Effector CD8-positive, alpha-beta T cell (primary cell): ENCODE measurements around the gene EDDM3A.
A peak's percentile ranks its signal among the peaks of the same experiment; 100 is the strongest.
"Not testable (repeated sequence)": the region's sequence is repeated elsewhere in the genome, so short reads cannot be mapped to it uniquely, and the experiment has no call there.

ENCODE experiments used
- DNase-seq: peaks from one replicate; lab custom pipeline; 2025; lab: John Stamatoyannopoulos, UW
- total RNA-seq, 4 experiments: gene quantifications; one replicate each; lab custom pipeline; 2026; lab: John Stamatoyannopoulos, UW

Gene EDDM3A
- 0 reads per million in 4 experiments for total RNA-seq

- DNase-seq = no peak
These were observed at the start of gene EDDM3A for GRCh38 chr14:20745571-20746358. EDDM3A (plus strand) TSS chr14:20745887; CDS start chr14:20747581, 1,694 bp downstream.

- DNase-seq = no peak
These were observed 48.9 kb upstream of the EDDM3A start for GRCh38 chr14:20696764-20697163.

- peak; percentile 38 for DNase-seq
These were observed 48.2 kb upstream of the EDDM3A start for GRCh38 chr14:20697273-20698017.

- DNase-seq = no peak
These were observed 47.7 kb upstream of the EDDM3A start for GRCh38 chr14:20698018-20698329.

- DNase-seq = no peak
These were observed 46.8 kb upstream of the EDDM3A start for GRCh38 chr14:20698934-20699333.

GRCh38 chr14:20699931-20700330, 45.8 kb upstream of the EDDM3A start:
- no peak for DNase-seq

GRCh38 chr14:20700965-20701364, 44.7 kb upstream of the EDDM3A start:
- DNase-seq = not testable (repeated sequence)

- no peak for DNase-seq
These were observed 38.9 kb upstream of the EDDM3A start for GRCh38 chr14:20706657-20707355.

- no peak for DNase-seq
These were observed 38.1 kb upstream of the EDDM3A start for GRCh38 chr14:20707622-20708021.

GRCh38 chr14:20711261-20711660, 34.4 kb upstream of the EDDM3A start:
- no peak for DNase-seq

GRCh38 chr14:20711685-20712084, 34.0 kb upstream of the EDDM3A start:
- no peak for DNase-seq

GRCh38 chr14:20712904-20713303, 32.8 kb upstream of the EDDM3A start:
- no peak for DNase-seq

GRCh38 chr14:20714593-20715250, 31.0 kb upstream of the EDDM3A start:
- DNase-seq = no peak

- no peak for DNase-seq
These were observed 25.9 kb upstream of the EDDM3A start for GRCh38 chr14:20719777-20720176.

GRCh38 chr14:20720741-20721140, 24.9 kb upstream of the EDDM3A start:
- DNase-seq = no peak

GRCh38 chr14:20722016-20722415, 23.7 kb upstream of the EDDM3A start:
- DNase-seq = no peak

GRCh38 chr14:20723488-20723887, 22.2 kb upstream of the EDDM3A start:
- DNase-seq = no peak

GRCh38 chr14:20726121-20726520, 19.6 kb upstream of the EDDM3A start:
- DNase-seq = not testable (repeated sequence)

- no peak for DNase-seq
These were observed 19.2 kb upstream of the EDDM3A start for GRCh38 chr14:20726531-20726930.

GRCh38 chr14:20730891-20731290, 14.8 kb upstream of the EDDM3A start:
- no peak for DNase-seq

- no peak for DNase-seq
These were observed 13.2 kb upstream of the EDDM3A start for GRCh38 chr14:20732477-20732876.

- no peak for DNase-seq
These were observed 12.6 kb upstream of the EDDM3A start for GRCh38 chr14:20732979-20733635.
